ENCODE measurements around the gene CNST.

Gene CNST, protein sequence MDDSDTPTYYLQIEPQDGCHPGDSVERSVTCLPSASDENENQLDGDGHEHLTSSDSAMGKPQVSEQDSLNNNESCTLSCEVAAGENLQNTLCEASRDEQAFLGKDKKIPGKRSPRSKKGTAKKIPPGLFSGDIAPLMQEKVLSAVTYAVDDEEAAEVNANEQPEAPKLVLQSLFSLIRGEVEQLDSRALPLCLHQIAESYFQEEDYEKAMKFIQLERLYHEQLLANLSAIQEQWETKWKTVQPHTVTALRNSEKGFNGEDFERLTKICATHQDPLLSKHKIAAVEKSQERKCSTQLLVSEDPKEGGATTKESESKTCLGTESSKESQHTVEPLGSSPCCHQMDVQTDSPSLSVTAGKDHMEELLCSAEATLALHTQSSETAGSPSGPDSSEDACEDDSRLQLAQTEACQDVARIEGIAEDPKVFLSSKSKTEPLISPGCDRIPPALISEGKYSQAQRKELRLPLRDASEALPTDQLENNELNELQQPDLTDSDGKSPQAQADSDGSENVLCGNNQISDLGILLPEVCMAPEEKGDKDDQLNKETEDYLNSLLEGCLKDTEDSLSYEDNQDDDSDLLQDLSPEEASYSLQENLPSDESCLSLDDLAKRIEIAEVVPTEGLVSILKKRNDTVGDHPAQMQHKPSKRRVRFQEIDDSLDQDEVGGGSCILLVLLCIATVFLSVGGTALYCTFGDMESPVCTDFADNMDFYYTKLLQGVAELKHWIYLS

DNA sequence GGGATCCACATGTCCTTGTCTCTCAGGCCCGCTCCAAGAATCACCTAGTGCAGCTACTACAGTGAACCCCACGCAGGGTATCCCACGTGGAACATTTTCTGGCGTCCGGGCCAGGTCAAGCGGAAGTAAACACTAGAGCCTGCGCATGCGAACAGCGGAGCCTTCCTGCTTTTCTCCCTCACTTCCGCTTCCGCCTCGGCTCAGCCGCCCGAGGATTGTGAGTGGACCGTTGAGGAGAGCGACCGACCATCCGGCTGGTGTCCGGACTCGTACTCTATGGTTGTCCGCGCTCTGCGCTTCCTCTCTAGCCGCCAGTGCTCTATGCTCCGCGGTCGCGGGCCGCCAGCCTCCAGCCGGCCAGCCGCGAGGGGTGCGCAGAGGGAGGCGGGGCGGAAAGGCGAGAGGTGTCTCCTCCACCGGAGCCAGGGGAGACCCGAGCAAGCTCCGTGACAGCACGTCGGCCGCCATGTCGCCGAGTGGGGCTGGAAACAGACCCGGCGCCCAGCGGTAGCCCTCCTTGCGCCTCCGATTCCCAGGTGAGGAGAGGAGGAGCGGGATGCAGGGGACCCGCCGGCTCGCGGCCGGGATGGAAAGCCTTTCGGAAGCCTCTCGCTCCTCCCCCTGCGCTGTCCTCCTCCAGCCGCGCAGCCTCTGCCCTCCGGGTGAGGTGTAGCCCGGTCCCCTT is at the start of gene CNST, which contains the start of gene TFB2M:
Gene CNST (plus strand): TSS at position 329 of the 685 bp plus-strand sequence. CDS start 25,107 bp downstream, outside the sequence.
Gene TFB2M (minus strand): TSS at position 134 of the 685 bp plus-strand sequence. CDS start 123 bp downstream, at position 11.
- in situ Hi-C loops (cut with MboI; ENCODE audit: low sequenced_read_pairs) = no loop called here

DNA sequence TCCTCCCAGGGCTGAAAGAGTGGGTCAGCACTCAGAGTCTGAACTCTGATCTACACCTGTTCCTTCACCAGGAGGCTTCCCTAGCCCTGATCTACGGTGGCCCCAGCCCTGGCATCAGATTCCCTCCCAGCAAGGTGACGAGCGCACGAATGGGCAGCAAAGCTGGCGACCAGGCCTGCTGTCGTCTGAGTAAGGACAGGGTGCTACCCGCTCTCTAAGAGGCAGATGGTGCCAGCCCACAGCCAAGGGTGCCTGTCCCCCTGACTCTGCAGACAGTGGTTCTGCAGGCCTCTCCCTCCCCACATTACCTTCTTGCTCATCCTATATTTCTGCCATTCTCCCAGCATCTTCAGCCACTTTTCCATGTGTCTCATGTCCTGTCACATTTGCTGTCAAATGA is 48.9 kb upstream of the CNST start:
- in situ Hi-C loops (cut with MboI; ENCODE audit: low sequenced_read_pairs) = no loop called here

DNA sequence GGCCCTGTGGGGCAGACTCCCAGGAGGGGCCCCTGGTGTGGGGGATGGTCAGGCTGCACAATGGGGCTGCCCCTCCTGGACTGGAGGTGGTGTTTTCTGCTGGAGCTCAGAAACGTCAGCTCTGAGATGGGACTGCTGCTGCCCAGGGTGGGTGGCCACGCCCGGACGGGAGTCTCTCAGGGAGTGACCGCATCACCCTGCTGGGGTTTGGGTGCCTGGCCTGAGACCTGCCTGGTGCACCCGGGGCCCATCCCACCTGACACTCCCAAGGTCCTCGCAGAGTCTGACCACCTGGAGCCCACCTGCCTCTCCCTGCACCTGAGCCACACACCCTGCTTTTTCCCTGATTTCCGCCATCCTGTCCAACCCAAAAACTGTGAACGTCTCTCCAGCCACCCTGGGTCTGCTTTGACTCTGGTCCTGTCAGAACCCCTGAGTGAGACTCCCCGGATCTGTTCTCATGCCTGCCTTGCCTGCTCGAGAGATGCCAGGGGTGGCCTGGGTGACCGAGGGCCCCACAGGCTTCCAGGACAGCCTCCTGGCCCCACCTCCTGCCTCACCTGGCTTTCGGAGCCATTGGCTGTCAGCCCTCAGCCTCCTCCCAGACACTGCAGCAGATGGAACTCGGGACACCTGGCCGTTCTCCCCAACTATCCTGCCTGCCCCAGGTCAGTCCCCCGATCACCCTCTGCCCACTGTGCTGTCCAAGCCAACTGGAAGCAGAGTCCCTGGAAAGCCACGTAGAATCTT is 47.6 kb upstream of the CNST start:
- in situ Hi-C loops (cut with MboI; ENCODE audit: low sequenced_read_pairs) = no loop called here

DNA sequence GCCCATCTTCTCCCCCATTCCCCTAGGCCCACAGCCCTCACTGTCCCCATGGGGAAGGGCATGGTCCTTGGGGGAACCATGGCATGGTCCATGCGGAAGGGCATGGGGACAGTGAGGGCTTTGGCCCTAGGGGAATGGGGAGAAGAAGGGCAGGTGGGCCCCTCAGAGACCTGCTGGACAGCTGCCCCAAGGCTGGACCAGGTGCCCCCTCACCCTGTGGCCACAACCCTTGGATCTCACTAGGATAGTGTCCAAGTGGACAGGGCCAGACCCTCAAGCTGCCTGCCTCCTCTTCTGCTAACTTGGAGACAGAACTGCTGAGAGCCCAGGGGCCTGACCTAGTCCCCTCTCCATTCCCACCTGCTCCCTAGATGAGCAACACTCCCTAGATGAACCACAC is 46.7 kb upstream of the CNST start:
- in situ Hi-C loops (cut with MboI; ENCODE audit: low sequenced_read_pairs) = no loop called here

DNA sequence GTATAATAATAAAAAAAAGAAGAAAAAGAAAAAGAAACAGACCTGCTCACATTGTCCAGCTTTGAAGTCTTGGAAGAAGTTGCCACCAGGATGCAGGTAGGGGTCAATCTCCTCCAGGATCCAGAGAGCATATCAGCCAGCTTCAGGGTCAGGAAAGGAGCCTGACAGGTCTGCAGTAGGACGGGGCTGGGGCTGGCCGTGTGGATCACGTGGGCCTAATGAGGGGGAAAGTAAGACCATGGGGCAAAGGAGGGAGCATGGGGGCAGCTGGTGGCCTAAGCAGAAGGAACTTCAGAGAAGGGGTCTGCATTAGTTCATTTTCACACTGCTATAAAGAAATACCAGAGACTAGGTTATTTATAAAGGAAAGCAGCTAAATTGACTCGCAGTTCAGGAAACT is 39.9 kb upstream of the CNST start:
- in situ Hi-C loops (cut with MboI; ENCODE audit: low sequenced_read_pairs) = no loop called here

DNA sequence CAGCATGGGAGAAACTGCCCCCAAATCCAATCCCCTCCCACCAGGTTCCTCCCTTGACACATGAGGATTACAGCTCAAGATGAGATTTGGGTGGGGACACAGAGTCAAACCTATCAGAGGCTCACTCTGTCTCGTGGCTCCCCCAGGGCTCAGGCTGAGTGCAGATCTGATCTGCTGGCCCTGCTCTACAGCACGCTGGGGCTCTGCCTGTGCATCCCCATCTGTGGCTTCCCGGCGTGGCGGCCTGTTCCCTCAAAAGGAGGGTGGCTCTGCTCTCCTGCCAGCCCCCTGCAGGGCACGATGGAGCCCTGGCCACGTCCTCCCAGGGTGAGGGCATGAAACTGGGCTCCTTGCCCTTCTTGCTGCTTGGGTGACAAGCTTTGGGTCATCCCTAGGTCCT is 39.3 kb upstream of the CNST start:
- in situ Hi-C loops (cut with MboI; ENCODE audit: low sequenced_read_pairs) = no loop called here

DNA sequence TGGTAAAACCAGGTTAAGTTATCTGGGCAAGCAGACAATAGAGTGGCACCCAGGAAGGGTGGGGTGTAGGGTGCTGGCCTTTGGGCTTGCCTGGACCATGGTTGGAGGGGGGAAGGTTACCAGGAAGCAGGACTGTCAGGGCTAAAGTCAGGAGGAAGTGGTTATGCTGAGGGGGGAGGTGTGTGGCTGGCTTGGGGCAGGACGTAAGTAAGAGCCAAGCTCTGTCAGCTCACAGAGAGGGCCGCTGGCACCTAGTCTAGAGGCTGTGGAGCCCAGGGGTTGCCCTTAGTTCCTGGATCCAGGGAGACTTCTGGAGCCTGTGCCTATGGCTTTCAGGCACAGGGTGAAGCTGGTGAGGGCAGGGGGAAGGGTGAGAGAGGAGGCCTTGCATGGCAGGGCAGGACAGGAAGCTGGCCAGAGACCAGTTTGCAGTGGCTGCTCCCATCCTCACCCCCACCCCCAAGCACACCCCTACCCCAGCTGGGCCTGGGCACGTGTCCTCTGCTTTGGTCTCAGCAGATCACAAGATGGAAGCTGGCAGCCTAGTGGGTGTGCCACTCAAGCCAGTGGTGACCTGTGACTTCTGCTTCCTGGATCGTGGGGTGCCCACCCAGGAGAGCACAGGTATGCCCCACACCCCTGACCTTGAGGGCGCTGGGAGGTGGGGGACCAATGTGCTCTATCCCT is 38.7 kb upstream of the CNST start:
- in situ Hi-C loops (cut with MboI; ENCODE audit: low sequenced_read_pairs) = no loop called here

DNA sequence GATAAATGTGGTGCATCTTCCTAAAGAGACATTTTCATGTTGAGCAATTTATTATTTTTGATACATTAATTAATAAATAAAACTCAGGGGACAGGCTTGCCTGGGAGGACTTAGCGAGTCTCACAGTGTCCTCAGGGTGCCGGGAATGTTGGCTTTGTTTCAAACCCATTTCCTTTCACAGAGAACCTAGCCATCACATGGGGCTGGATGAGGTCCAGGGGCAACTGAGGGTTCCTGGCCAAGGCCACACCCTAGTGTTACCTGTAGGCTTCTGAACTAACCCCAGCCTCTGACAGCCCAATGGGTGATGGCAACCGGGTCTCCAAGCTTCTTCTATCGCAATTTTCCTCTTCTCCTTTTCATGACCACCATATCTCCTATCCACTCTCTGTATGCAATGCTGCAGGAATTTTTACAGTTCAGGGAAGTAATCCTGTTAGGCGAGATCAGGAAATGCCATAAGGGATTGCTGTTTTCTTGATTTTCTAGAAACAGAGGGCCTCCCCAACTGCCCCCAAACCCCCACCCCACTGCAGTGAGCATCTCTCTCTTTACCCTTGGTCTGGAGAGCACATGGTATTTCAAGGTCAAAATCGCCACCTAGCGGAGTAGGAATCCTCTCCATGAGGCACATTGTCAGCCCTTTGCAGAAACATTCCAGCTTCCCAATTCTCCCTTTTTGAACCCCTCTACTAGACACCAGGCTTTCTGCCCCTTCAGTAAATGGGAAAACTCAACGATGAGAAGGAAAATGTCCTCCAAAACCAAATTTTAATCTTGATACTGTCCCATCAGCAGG is 37.1 kb upstream of the CNST start:
- in situ Hi-C loops (cut with MboI; ENCODE audit: low sequenced_read_pairs) = no loop called here

DNA sequence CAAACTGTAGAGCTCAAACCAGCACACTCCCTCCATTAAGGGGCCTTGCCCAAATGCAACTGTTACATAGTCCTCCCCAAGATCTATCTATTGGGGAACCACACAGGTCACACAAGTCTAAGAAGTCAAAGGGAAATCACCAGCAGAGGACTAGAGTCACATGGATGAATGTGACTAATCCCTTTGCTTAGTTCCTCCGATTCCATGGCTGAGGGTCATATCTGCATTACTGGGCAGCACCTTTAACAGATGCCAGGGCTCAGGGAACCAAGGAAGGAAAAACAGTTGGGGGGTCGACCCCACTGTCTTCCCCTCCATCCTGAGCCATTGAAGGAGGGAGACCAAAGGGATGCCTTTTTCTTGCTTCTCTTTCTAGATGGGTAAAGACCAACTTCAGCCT is 35.8 kb upstream of the CNST start:
- in situ Hi-C loops (cut with MboI; ENCODE audit: low sequenced_read_pairs) = no loop called here

DNA sequence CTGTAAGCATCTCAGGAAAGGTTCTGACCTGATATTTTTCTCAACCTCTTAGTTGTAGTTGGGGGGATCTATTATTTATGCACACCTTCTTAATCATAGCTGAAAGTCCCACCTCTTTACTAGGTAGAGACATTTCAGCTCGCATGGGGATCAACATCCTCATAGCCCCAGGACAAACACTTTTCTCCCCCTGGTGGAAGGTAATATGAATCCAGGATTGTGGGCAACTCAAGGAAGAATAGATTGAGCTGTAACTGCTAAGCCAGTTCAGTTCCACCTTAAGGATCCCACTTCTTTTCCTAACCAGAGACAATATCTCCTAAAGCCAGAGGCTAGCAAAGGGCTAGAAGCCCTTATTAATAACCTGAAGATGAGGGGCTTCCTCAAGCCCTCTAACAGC is 33.7 kb upstream of the CNST start:
- in situ Hi-C loops (cut with MboI; ENCODE audit: low sequenced_read_pairs) = no loop called here

DNA sequence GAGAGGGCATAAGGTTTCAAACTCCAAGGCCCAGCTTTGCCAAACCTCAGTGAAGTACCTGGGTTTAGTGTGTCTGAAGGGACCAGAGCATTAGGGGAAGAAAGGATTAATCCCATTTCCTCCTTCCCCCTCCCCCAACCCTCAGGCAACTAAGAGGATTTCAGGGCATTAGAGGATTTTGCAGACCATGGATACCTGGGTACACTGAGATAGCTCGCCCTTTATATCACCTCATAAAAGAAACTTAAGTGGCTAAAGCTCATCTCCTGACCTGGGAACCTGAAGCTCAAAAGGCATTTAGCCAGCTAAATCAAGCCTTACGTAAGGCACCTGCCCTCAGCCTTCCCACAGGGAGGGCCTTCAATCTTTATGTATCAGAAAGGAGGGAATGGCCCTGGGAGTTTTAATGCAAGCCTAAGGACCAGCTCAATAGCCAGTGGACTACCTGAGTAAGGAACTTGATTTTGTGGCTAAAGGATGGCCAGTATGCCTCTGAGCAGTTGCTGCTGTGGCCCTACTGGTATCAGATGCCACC is 32.8 kb upstream of the CNST start:
- in situ Hi-C loops (cut with MboI; ENCODE audit: low sequenced_read_pairs) = no loop called here

DNA sequence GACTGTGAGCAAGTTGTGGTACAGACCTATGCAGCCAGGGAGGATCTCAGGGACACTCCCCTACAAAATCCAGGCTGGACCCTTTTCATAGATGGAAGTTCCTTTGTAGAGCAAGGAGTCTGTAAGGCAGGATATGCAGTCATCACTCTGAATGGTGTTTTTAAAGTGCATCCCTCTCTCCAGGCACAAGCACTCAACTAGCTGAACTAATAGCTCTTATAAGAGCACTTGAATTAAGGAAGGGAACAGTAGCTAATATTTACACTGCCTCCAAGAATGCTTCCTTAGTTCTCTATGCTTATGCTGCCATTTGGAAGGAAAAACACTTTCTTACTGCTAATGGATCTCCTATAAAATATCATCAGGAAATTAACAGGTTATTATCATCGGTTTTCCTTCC is 32.1 kb upstream of the CNST start:
- in situ Hi-C loops (cut with MboI; ENCODE audit: low sequenced_read_pairs) = no loop called here

DNA sequence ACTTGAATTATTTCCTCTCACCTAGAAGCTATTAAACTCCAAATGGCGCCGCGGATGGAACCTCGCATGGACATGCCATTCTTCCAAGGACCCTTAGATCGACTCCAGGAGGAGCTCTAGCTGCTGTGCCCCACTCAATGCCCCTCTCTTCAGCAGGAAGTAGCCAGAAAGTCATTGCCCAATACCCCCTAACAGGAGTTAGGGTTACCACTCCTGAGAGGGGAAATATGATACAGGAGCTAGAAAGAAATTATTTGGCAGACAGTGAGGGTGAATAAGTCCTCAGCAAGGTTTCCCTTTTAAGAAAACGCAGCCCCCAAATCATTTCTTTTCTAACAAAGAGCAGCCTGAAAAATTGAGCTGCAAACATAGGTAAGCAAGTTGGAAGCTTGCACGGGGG is 28.8 kb upstream of the CNST start:
- in situ Hi-C loops (cut with MboI; ENCODE audit: low sequenced_read_pairs) = no loop called here

DNA sequence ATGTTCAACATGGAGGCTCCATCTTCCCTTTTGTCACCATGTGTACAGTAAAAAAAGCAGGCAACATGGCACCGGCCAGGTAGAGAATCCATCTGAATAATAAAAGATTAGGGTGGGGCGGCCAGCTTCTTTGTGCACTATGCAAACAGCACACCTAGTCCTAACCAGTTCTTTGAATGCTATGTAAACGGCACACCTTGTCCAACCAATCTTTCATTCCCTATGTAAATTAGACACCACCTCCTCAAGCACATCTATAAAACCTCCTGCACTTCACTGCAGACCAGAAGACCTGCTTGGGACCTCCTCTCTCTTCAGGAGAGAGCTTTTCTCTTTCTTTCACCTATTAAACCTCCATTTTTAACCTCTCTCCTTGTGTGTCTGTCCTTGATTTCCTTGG is 28.4 kb upstream of the CNST start:
- in situ Hi-C loops (cut with MboI; ENCODE audit: low sequenced_read_pairs) = no loop called here

DNA sequence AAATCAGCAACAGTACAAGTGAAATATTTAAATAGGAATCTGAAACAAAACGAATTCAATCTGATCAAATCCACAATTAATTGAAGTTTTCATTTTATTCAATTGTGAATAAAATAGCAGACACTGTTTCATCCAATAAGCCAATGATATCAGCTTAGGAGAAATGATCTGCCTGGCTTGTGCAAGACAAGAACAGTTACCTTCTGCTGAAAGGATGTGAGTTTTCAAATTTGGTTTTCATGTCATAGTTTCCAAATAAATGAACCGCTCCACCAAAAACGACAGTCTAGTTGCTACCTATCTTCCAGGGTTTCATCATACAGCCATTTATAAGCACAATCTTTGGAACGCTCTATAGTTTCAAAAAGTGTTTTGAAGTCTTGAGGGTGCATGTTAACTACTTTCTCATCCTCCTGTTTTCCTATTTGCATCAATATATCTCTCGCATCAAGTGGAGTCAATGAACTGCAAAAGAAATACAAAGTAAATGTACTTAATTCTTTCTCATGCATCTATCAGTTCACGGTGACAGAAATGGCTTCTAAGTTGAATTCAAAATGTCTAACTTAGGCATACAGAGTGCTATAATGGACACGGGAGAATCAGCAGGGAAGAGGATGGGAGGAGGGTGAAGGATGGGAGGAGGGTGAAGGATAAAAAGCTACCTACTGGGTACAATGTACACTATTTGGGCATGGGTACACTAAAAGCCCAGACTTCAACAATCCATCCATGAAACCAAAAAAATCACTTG is 25.3 kb upstream of the CNST start:
- in situ Hi-C loops (cut with MboI; ENCODE audit: low sequenced_read_pairs) = no loop called here

DNA sequence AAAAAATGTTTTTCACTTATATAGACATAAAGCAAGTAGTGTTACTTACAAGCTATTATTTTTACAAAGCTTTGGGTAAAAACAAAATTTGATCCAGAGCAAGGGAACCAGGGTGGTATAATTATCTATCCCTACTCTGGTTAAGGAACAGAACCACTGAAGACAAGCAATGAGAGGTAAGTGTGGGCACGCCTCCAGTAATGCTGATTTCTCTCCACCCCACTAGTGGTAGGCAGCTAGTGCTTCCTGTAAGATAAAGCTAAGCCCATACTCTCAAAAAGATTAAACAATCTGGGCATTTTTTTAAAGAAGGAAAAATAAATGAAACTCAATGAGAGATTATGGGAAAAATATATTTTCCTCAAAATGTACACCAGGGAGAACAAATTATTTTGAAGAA is 22.3 kb upstream of the CNST start:
- in situ Hi-C loops (cut with MboI; ENCODE audit: low sequenced_read_pairs) = no loop called here

DNA sequence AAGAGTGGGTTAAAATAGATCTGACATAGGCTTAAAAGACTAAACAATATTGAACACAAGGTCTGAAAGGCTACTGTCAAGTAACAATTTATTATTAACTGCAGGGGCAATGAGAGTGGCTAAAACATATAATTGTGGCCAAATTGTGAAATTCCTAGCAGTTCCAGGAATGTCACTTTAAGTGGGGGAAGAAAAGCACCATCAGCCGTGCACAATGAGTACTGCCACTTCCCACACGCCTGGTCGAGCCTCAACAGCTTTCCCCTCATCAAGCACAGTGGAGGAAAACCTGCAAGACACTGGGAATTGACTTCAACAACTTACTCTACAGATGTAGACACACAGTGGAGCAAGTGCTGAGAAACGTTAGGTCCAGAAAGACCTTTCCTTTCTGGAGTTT is 16.6 kb upstream of the CNST start:
- in situ Hi-C loops (cut with MboI; ENCODE audit: low sequenced_read_pairs) = no loop called here

DNA sequence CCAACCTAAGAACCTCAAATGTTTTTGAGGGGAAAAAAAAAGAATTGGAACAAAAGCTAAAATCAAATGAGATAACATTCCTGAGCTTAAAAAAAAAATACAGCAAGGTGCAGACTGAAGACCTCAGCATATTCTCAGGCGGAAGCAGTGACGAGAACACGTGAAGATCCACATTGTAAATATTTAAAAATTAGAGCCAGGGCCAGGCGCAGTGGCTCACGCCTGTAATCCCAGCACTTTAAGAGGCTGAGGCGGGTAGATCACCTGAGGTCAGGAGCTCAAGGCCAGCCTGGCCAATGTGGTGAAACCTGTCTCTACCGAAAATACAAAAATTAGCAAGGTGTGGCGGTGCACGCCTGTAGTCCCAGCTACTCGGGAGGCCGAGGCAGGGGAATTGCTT is 15.9 kb upstream of the CNST start:
- in situ Hi-C loops (cut with MboI; ENCODE audit: low sequenced_read_pairs) = no loop called here

DNA sequence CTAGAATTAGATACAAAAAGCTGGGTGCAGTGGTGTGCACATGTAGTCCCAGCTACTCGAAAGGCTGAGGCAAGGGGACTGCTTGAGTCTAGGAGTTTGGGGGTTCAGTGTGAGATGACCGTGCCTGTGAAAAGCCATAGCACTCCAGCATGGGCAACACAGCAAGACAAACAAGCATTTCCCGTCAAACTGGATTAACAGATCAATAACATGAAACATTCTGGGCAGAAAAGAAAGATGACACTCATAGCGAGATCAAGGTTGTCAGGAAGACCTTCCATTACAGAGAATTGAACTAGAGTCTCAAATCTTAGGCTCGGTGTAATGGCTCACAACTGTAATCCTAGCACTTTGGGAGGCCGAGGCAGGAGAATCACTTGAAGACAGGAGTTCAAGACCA is 14.1 kb upstream of the CNST start:
- in situ Hi-C loops (cut with MboI; ENCODE audit: low sequenced_read_pairs) = no loop called here

All from HL-60/S4 treated with phorbol 12-myristate 13-acetate at 8.2 ng/mL for 4 days and 3 days (cell line).